ENCODE measurements around the gene KCNG1.
"Not testable (repeated sequence)": the region's sequence is repeated elsewhere in the genome, so short reads cannot be mapped to it uniquely, and the experiment has no call there.

The KCNG1 gene

DNA sequence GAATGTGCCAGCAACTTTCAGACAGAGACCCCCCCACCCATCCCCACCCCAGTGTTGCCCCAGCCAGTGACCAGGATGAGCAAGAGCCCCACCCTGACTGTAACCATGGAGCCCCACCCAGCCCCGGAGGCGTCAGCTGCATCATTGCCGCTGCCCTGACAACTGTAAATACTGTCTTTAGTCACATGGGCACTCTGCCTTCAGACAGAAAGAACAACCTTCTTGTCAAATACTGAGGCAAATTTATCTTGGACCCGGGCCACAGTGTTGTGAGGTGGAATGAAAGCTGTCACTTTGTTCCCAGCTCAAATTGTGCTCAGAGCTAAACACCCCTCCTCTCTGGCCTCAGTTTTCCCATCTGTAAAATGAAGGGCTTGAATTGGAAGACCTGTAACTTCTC is 40.5 kb downstream of the KCNG1 start:
- peak; percentile 44 for DNase-seq (ENCODE audit: low spot score)

DNA sequence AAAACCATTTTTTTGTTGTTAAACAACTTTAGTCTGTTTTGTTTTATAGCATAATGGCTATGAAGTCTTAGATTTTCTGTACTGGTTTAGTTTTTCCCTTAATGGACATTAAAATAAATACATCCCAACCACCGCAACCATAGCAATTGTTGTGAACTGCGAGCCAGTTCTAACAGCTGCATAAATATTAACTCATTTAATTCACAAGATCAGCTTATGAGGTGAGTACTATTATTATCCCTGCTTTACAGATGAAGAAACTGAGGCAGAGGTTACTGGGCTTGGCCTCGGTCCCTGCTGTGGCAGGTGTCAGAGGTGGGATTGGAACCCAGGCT is 41.2 kb downstream of the KCNG1 start:
- no peak for DNase-seq (ENCODE audit: low spot score)

DNA sequence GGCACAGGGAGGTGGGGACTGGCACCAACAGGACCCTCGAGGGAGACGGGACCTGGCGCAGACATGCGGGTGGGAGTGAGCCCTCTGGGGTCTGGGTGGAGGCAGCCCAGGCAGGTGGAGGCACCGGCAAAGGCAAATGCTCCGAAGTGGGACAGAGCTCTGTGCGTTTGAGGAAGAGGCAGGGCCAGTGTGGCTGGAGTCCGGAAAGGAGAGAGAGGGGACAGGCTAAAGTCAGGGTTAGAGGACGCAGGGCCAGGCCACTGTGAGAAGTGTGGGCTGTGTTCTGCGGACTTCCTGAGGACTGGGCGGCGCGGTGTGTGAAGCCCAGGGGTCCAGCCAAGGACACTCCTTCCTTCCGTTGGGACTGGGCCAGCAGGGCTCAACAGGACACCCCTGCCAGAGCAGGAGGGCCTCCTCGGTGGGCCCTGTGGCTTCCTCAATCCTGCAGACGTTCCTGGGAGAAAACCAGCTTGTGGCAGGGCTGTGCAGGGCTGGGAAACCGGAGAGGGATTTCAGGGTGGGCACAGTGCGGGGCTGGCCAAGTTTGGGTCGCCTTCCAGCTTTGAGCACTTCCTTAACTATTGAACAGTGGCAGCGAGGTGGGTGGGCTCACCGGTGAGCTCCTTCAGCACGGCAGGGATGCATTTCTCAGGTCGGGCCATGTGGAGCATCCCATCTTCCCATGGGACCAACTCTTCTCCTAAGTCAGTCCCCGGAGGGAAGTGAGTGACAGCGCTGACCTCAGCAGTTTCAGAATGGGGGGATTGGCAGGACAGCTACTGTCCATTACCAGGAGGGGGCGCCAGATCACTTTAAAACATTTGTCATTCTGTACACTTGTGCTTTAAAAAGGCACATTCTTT is 41.8 kb downstream of the KCNG1 start:
- DNase-seq (ENCODE audit: low spot score): no peak

DNA sequence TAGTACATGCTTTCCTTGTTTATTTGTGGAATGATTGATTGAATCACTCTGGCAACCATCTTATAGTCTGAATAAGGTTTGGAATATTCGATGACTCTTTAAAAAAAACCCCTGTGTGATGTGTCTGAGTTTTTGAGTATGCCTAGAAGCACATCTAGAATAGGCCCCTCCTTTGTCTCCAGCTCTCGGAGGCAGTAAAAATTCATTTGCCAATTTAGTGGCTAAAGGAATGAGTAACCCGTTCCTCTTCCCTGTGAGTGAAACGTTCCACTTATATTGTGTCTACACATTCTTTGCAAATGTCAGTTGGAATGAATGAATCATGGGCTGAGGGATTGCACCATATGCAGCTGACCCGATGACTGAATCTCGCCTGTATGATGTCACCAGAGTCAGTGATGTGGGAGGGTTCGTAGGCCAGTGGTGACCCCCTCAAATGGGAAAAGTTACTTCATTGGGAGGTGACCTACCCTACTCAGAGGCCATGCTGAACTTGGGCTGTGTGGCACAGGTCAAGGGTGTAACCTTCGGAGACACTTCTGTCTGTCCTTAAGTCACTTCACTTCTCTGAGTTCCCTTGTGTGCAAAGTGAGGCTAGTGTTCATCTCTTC is 42.7 kb downstream of the KCNG1 start:
- DNase-seq (ENCODE audit: low spot score): peak; percentile 86

DNA sequence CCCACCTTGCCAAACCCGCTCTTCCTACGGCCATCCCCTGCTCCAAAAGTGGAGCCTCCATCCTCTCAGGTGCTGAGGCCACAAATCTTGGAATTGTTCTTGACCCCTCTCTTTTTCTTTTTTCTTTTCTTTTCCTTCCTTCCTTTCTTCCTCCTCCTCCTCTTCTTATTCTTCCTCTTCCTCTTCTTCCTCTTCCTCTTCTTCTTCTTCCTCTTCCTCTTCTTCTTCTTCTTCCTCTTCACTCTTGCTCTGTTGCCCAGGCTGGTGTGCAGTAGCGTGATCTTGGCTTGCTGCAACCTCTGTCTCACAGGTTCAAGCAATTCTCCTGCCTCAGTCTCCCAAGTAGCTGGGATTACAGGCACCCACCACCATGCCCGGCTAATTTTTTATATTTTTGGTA is 44.4 kb downstream of the KCNG1 start:
- not testable (repeated sequence) for DNase-seq (ENCODE audit: low spot score)

DNA sequence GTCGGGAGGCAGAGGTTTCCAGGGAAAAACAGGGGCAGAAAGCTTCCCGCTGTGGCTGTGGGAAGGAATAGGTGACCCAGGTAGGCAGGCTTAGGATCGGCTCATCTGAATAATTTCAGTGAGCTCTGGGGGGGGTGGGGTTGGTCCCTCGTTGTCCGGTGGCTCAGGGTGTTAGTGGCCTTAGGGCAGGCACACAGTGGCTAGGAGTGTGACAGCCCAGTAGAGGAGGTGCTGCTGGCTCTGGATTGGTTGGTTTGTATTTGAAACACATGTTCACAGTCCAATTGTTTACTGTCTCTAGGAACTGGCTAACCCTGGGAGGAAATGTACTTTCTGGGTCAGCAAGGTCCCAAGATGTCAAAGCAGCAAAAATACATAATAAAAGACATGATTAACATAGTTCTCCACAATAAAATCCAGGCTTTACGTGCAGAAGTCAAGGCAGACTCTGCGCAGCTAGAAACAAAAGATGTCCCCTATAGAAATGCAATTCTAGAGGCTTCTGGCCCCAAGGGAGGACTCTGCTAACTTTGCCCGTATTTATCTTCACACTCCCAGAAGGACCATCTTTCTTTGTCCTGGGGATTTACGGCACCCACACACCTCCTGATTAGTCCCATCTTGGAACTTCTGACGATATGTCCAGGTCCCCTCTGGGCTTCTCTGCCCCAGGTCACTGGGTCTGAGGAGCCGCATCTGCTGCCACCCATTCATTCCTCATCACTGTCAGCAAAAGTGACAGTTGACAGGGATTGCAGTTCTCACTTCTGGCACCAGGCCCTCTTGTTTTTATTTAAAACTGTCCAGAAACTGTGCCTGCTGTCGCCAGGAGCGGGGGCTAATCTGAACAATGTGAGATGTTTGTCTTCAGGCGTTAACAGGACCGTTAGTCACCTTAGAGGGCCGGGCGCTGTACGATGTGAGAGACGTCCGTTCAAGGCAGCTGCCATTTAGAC is 45.6 kb downstream of the KCNG1 start:
- DNase-seq (ENCODE audit: low spot score): no peak

DNA sequence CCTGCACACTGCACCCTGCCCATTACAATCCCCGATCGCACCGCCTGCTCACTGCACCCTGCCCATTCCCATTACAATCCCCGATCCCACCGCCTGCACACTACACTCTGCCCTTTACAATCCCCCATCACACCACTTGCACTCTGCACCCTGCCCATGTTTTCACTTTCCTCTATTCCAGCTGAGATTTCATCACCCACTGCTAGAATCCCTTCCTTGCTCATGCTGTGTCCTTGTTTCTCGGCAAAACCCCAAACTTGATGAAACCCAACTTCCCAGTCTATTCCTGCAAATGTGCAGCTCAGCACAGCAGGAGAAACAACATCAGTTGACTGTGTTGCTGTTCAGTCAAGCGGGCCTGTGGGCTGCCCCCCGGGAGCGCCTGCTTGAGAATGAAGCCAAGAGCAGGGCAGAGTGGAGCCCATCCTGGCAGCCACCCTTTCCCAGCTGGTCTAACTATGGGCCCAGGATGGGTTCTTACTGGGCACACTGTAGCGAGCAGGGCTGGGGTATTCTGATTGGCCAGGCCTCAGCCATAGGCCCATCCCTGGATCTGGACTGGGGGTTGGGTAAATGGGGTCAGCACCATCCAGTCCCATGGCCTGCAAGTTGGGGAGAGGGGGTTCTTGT is 47.1 kb downstream of the KCNG1 start:
- no peak for DNase-seq (ENCODE audit: low spot score)

DNA sequence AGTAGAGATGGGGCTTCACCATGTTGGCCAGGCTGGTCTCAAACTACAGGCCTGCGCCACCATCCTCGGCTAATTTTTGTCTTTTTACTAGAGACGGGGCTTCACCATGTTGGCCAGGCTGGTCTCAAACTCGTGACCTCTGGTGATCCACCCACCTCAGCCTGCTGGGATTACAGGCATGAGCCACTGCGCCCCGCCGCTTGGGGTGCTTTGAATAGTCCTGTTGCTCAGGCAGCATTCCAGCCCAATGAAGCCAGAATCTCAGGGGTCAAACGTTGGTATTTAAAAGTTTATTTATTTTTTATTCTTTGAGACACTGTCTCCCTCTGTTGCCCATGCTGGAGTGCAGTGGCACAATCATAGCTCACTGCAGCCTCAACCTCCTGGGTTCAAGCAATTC is 53.0 kb downstream of the KCNG1 start:
- DNase-seq (ENCODE audit: low spot score): no peak

DNA sequence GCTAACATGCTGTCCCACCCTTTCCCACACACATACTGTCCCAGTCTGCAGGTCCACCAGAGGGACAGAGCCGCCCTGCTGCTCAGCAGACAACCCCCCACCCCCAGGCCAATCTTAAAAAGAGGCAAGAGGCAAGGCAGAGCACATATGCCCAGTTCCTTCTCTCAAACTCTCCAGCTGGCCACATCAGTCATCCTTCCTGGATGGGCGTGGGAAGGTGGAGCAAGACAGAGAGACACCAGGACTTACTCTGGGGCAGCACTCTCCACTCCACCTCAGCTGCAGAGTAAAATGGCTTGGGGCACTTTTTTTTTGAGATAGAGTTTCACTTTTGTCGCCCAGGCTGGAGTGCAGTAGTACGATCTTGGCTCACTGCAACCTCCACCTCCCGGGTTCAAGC is 53.5 kb downstream of the KCNG1 start:
- DNase-seq (ENCODE audit: low spot score): no peak

DNA sequence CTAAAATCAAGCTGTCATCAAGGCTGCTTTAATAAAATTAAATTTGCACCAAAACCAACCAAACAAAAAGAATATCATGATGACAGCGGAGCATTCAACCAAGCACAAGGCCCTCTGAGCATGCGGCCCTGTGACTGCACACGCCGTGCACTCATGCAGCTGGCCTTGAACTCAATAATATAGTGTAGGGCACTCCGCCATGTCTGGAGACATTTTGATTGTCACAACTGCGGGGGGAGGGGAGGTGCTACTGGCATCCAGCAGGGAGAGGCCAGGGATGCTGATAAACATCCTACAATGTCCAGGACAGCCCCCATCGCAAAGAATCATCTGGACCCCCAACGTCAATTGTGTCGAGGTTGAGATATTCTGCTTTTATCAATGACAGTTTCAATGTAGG is 54.6 kb downstream of the KCNG1 start:
- no peak for DNase-seq (ENCODE audit: low spot score)

DNA sequence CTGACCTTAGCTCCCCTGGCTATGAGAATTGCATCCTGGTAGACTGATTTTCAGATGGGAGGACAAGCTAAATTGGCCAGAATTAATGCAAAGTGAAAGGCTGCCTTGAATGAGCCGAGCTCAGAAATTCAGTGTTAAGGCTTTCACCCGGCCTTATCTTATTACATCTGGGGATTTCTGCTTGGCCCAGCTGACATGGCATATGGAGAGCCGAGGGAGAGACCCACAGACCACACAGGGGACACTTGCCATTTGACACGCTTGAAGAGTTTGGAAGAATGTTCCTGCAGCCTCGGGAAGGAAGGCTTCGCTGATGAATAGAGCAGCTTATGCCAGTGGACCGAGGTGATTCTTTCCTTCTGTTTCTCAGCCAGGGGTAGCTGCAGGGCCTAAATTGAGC is 55.3 kb downstream of the KCNG1 start:
- DNase-seq (ENCODE audit: low spot score): no peak

DNA sequence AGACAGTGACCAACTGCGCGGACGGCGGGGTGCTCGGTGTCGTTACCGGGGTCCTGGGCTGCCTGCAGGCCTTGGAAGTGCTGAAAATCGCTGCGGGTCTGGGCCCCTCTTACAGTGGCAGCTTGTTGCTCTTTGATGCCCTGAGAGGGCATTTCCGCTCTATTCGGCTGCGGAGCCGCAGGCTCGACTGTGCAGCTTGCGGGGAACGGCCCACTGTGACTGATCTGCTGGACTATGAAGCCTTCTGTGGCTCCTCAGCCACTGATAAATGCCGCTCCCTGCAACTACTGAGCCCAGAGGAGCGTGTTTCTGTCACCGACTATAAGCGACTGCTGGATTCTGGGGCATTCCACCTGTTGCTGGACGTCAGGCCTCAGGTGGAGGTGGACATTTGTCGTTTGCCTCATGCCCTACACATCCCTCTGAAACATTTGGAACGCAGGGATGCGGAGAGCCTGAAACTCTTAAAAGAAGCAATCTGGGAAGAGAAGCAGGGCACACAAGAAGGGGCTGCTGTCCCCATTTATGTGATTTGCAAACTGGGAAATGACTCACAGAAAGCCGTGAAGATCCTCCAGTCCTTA is 63.3 kb downstream of the KCNG1 start:
- DNase-seq (ENCODE audit: low spot score): no peak

DNA sequence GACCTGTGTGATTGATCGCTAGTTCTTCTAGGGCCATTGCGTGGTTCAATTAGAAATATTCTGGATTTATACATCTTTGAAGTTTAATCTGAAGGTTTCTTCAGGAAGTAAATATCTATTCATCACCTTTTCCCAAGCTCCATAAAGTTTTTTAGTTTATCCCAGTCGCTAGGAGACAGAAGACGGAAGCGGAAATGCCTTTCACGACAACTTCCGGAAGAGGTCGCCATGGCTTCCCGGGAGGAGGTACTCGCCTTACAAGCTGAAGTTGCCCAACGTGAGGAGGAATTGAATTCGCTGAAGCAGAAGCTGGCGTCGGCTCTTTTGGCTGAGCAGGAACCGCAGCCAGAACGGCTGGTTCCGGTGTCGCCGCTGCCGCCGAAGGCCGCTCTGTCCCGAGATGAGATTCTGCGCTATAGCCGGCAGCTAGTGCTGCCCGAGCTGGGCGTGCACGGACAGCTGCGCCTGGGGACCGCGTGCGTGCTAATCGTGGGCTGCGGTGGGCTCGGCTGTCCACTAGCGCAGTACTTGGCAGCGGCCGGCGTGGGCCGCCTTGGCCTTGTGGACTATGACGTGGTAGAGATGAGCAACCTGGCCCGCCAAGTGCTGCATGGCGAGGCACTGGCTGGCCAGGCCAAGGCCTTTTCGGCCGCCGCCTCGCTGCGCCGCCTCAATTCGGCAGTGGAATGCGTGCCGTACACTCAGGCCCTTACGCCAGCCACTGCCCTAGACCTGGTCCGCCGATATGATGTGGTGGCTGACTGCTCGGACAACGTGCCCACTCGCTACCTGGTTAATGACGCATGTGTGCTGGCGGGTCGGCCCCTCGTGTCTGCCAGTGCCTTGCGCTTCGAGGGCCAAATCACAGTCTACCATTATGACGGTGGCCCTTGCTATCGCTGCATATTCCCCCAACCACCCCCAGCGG is 64.0 kb downstream of the KCNG1 start, which contains the start of gene MOCS3:
Gene MOCS3 (plus strand): TSS at position 204 of the 928 bp plus-strand sequence. CDS start 25 bp downstream, at position 229.
- DNase-seq (ENCODE audit: low spot score): peak; percentile 81

DNA sequence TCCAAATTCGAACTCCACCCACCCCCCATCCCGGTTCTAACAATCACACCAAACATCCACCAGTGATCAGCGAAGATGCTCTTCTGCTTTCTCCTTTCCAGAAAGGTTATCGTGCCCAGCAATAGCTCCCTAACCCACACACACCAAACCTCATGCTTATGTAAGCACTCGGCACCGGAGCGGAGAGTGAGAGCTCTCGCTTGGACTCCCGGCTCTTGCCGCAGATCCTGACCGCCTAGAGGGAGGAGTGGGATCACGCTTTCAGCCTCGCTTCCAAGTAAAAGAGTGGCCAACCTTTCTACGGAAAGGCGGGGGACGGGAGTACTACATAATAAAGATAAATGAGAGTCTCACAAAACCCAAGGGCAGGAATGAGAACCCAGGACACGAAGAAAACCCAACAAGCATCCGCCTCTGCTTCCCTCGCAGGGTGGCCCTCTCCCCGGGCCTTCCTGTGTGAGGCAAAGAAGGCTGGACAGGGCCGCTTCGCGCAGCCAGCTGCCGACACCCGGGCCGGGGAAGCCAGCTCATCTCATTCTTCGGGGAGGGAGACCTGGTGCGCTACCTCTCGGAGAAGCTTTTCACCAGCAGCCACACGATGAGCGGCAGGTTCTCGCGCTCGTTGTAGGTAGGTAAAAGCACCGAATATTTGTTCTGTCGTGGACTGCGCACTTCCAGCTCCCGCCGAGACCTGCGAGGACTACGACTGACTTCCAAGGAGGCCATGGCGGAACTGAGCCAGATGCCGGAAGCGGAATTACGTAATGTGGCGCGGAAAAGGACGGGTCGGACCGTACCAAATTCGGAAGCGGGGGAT is 64.9 kb downstream of the KCNG1 start, which contains the start of gene DPM1:
Gene DPM1 (minus strand): TSS at position 735 of the 817 bp plus-strand sequence. CDS start 9 bp downstream, at position 726.
- DNase-seq (ENCODE audit: low spot score): peak; percentile 85

DNA sequence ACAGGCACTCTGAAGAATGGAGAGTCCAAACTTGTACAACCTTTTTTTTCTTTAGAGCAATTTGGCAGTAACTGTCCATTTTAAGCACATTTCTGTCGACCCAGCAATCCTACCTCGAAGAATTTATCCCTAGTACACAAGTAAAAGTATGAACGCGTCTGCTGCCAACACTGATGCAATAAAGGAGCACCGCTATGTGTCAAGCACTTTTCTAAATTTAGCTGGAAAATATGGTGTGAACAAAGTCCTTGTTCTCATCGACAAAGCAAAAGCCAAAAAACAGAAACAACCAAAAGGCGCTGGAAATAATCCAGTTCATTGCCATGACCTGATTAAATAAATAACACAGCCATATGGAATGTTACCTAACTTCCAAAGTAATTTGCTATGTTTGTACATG is 65.6 kb downstream of the KCNG1 start:
- DNase-seq (ENCODE audit: low spot score): no peak

DNA sequence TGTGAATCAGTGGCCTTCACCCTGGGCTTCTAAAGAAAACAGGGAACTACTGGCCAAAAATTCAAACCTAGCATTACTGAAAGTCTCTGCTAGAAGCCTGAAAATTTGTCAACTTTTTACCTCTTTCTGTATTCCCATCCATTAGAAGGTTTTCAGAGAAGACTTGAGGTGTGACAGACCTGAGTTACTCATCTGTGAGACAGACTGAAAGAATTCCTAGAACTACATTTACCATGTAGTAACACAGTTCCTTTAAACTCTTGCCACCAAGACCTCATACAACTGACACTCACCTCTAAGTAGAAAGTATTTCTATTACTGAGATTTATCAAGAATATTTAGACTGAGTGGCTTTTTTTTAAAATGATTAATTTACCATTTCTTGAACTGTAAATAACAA is 69.1 kb downstream of the KCNG1 start:
- no peak for DNase-seq (ENCODE audit: low spot score)

All from AG08396 (cell line).